ENCODE data around the gene IFNA5.

The IFNA5 gene

DNA sequence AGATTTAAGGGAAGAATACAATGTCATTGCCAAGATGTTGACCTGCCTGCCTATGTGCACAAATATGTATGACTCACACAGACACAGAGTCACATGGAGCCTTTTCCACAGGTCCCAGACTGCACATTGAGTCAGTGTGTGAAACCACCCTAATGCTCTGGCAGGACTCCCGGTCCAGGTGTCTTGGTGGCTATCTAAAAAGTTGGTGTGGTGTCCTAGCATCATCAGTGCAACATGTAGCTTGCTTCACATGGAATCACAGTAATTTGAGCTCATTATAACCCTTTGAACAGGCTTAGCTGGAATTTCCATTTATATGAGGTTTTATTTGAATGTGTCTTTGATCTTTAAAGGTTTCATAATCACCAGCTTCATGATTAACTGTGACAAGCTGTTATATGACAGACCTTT lies 10.7 kb downstream of the IFNA5 start:
- no peak for DNase-seq (ENCODE audit: low read depth in 2 of 2)

DNA sequence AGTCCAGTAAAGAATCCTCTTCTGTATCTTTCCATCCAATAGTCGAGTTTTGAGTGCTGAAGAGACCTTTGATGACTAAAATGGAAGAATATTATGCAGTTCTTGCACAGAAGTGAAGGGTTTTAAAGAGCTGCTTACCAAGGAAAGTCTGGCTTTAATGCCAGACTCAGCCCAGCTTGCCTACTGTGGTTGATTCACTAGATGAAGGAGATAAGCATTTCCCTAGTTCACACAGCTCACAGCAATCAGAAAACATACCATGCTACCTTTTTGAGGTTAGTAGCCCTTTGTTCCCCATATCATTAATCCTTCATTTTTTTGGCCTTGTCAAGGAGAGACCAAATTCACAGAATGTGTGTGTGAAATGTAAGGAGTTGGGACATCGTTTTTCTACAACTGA lies 15.3 kb downstream of the IFNA5 start:
- no peak for DNase-seq (ENCODE audit: low read depth in 2 of 2)

DNA sequence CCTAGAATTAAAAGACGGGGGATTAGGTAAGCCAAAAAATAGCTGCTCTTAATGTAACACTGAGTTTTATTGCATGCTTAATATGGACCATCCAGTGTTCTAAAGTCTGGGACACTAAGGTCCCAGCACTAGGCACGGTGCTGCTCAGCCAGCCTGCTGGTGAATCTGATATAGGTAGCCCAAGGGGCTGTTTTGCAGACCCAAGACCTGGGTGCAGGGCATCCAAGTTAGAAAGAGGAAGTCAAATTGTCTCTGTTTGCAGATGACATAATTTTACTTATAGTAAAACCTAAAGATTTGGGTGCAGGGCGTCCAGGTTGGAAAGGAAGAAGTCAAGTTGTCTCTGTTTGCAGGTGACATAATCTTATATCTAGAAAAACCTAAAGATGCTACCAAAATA lies 17.8 kb downstream of the IFNA5 start:
- no peak for DNase-seq (ENCODE audit: low read depth in 2 of 2)

GRCh38 chr9:21286659-21287058 lies 18.5 kb downstream of the IFNA5 start:
- DNase-seq (ENCODE audit: low read depth in 2 of 2), result no peak

DNA sequence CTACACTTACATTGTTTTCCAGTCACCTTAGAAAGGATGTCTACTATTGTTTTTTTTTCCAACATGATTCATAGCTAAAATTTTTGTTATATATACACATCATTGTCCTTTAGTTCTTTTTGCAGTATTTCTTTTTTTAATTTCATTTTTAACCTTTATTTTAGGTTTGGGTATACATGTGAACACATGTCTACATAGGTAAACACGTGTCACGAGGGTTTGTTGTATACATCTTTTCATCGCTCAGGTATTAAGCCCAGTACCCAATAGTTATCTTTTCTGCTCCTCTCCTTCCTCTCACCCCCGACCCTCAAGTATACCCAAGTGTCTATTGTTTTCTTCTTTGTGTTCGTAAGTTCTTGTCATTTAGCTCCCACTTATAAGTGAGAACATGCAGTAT lies 19.0 kb downstream of the IFNA5 start:
- DNase-seq (ENCODE audit: low read depth in 2 of 2), result no peak

GRCh38 chr9:21281275-21281674 lies 23.8 kb downstream of the IFNA5 start:
- DNase-seq (ENCODE audit: low read depth in 2 of 2), result no peak

GRCh38 chr9:21268347-21268657 lies 36.8 kb downstream of the IFNA5 start:
- no peak for DNase-seq (ENCODE audit: low read depth in 2 of 2)

GRCh38 chr9:21267485-21268346 lies 37.4 kb downstream of the IFNA5 start:
- DNase-seq (ENCODE audit: low read depth in 2 of 2), result no peak

- DNase-seq (ENCODE audit: low read depth in 2 of 2), result no peak
Observed at GRCh38 chr9:21266733-21267484, 38.2 kb downstream of the IFNA5 start.

DNA sequence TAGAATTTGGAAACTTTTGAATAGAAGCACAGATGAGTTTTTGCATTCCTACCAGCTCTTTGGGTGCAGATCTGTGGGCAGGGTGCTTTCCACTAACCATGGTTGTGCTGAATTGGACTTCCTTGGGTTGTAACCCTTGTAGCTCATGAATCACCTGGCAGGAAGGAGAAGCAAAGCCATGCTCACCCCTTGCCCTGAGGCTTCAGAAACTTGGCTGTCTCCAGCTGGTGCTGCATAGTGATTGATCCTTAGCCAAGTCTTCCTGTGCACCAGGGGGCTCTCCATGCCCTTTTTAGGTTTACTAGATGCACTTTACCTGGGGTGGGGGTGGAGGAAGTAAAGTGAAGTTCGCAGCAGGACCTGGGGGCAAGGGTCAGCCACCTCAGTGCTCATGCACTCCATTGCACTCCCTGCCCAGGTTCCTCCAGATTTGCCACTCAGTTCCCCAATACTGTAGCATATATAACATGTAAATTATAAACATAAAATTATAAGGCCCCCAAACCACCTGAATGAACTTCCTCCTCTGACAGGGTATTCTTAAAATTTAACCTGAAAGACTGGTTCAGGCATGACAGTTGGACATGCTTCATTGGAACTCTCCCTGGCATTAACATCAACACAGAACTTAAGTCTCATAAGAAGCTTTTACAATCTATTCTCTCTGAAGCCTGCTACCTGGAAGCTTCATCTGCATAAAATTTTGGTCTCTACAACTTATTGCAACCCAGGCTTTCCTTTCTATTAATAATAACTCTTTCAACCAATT lies 39.5 kb downstream of the IFNA5 start:
- no peak for DNase-seq (ENCODE audit: low read depth in 2 of 2)

GRCh38 chr9:21255538-21256212 lies 49.4 kb downstream of the IFNA5 start:
- DNase-seq (ENCODE audit: low read depth in 2 of 2), result no peak

Measured in stimulated activated CD8-positive, alpha-beta memory T cell treated with anti-CD3 and anti-CD28 coated beads, Interleukin-15, amount 100 ng/mL, for 48 hours (primary cell).